Osteoblast (primary cell): ENCODE data around the gene APBB3. TPM values are rescaled to one million over a fixed set of nuclear protein-coding genes. Genes with fewer than 3 reads are reported as not detected.

ENCODE experiments used
- DNase-seq: peaks from one replicate; pipeline ENCODE4 v3.0.0; 2011; ENCODE audit warnings: low spot score, mixed read lengths; ENCODE audit not compliant: insufficient read length; ENCODE audit errors: missing footprints
- H2AFZ ChIP-seq: 2 replicates; pipeline ENCODE4 v1.6.0; 2011; ENCODE audit warnings: mild to moderate bottlenecking, low read length
- H3K27ac ChIP-seq: 2 replicates; pipeline ENCODE4 v1.5.1; 2011; ENCODE audit warnings: mild to moderate bottlenecking, low read depth, low read length, moderate library complexity
- H3K27me3 ChIP-seq: 2 replicates; pipeline ENCODE4 v1.6.0; 2012; ENCODE audit warnings: mild to moderate bottlenecking, control low read depth, inconsistent platforms, low read length, moderate library complexity; ENCODE audit not compliant: insufficient read depth
- H3K36me3 ChIP-seq: 2 replicates; pipeline ENCODE4 v1.5.1; 2011; ENCODE audit warnings: mild to moderate bottlenecking, low read length, control low read depth, moderate library complexity; ENCODE audit not compliant: insufficient read depth
- H3K4me1 ChIP-seq: 2 replicates; pipeline ENCODE4 v1.5.1; 2011; ENCODE audit warnings: mild to moderate bottlenecking, low read length, control low read depth, moderate library complexity; ENCODE audit not compliant: insufficient read depth
- H3K4me2 ChIP-seq: 2 replicates; pipeline ENCODE4 v1.6.0; 2011; ENCODE audit warnings: mild to moderate bottlenecking, low read length; ENCODE audit not compliant: insufficient read depth
- H3K4me3 ChIP-seq: fragments of 200-600 bp; sonication (generic); 3 replicates; pipeline ENCODE4 v1.5.1; 2012; ENCODE audit warnings: mild to moderate bottlenecking, low read length, inconsistent platforms; ENCODE audit not compliant: insufficient read depth
- H3K79me2 ChIP-seq: 2 replicates; pipeline ENCODE4 v1.6.0; 2012; ENCODE audit warnings: mild to moderate bottlenecking, low read length, control low read depth, inconsistent platforms; ENCODE audit not compliant: insufficient read depth
- H3K9me3 ChIP-seq: 2 replicates; pipeline ENCODE4 v1.5.1; 2011; ENCODE audit warnings: low read depth, low read length, control low read depth
- H4K20me1 ChIP-seq: 2 replicates; pipeline ENCODE4 v1.6.0; 2012; ENCODE audit warnings: mild to moderate bottlenecking, low read length, control low read depth; ENCODE audit not compliant: insufficient read depth
- CTCF ChIP-seq: IDR thresholded peaks from 2 replicates; pipeline ENCODE4 v1.5.1; 2011; ENCODE audit warnings: mild to moderate bottlenecking, low read depth, low read length, moderate library complexity; ENCODE audit errors: extremely low read depth
- total RNA-seq: library from RNA; depleted of rRNA; stranded (reverse); fragments of >200 nt; gene quantifications from 2 replicates; pipeline ENCODE4 v1.2.3, GENCODE V29; 2012

APBB3 gene
- total RNA-seq, 1 donor, result 24.2 TPM

GRCh38 chr5:140565024-140565779 is 804 bp upstream of the APBB3 start:
- TF ChIP-seq CTCF, result no peak
- Histone ChIP-seq H3K4me2 (peak overlapping the region; percentile 92), H3K27ac (peak overlapping the region; percentile 84), H3K4me3 (peak overlapping the region; percentile 89), H2AFZ (peak overlapping the region; percentile 98), H4K20me1 (no peaks in the 10 kb centered on the region), H3K36me3 (peaks cover 27% of the 10 kb centered on the region), H3K79me2 (peaks cover 48% of the 10 kb centered on the region), H3K9me3 (no peaks in the 10 kb centered on the region), H3K4me1 (peaks cover 20% of the 10 kb centered on the region), H3K27me3 (no peaks in the 10 kb centered on the region)
- peak; percentile 85 for DNase-seq

- peaks cover 30% of the 10 kb centered on the region for H3K36me3 ChIP-seq
- peak overlapping the region; percentile 89 for H3K4me3 ChIP-seq
- H3K27ac ChIP-seq, result peak overlapping the region; percentile 84
- H3K4me2 ChIP-seq, result peak overlapping the region; percentile 92
- peak; percentile 8 for DNase-seq
- peak overlapping the region; percentile 56 for H2AFZ ChIP-seq
- no peaks in the 10 kb centered on the region for H3K27me3 ChIP-seq
- H3K9me3 ChIP-seq, result no peaks in the 10 kb centered on the region
- H4K20me1 ChIP-seq, result no peaks in the 10 kb centered on the region
- H3K4me1 ChIP-seq, result peaks cover 20% of the 10 kb centered on the region
- peaks cover 45% of the 10 kb centered on the region for H3K79me2 ChIP-seq
- no peak for TF ChIP-seq CTCF
Measured at GRCh38 chr5:140563596-140563995, 802 bp downstream of the APBB3 start.

GRCh38 chr5:140561753-140562523 is 2.5 kb downstream of the APBB3 start:
- Histone ChIP-seq H3K4me3 (no peak overlapping the region), H3K9me3 (no peaks in the 10 kb centered on the region), H3K27ac (no peak overlapping the region), H3K4me2 (no peak overlapping the region), H4K20me1 (no peaks in the 10 kb centered on the region), H3K79me2 (peaks cover 32% of the 10 kb centered on the region), H3K36me3 (peaks cover 14% of the 10 kb centered on the region), H2AFZ (no peak overlapping the region), H3K4me1 (peaks cover 26% of the 10 kb centered on the region), H3K27me3 (no peaks in the 10 kb centered on the region)
- no peak for TF ChIP-seq CTCF
- DNase-seq, result peak; percentile 27

- DNase-seq, result peak; percentile 44
- Histone ChIP-seq H3K4me3 (no peak overlapping the region), H3K79me2 (peaks cover 32% of the 10 kb centered on the region), H4K20me1 (peaks cover 2% of the 10 kb centered on the region), H2AFZ (no peak overlapping the region), H3K36me3 (peaks cover 7% of the 10 kb centered on the region), H3K27me3 (no peaks in the 10 kb centered on the region), H3K4me1 (peaks cover 28% of the 10 kb centered on the region), H3K4me2 (no peak overlapping the region), H3K27ac (no peak overlapping the region), H3K9me3 (no peaks in the 10 kb centered on the region)
- no peak for TF ChIP-seq CTCF
Measured at GRCh38 chr5:140560227-140560626, 4.2 kb downstream of the APBB3 start.
